ENCODE data around the gene SUN1. TPM values are rescaled to one million over a fixed set of nuclear protein-coding genes. Genes with fewer than 3 reads are reported as not detected.
A peak's percentile ranks its signal among the peaks of the same experiment; 100 is the strongest.

Gene SUN1
- total and polyA plus RNA-seq, 4 donors = 24.8 to 162 (median 40.1) TPM

- Histone ChIP-seq H3K4me1 (ENCODE audit: control insufficient read depth in 4 of 4, insufficient read depth in 4 of 4, low read length in 3 of 4) (no peaks in the 10 kb centered on the region), H3K27me3 (ENCODE audit: control insufficient read depth in 4 of 4, insufficient read depth in 4 of 4, low read length in 3 of 4) (no peaks in the 10 kb centered on the region), H3K4me3 (ENCODE audit: low read depth in 1 of 3, low read length in 3 of 3) (no peak overlapping the region), H3K27ac (ENCODE audit: low read depth in 1 of 2, low read length in 2 of 2) (no peak overlapping the region), H3K36me3 (ENCODE audit: control insufficient read depth in 4 of 4, insufficient read depth in 3 of 4, low read depth in 1 of 4, low read length in 3 of 4) (peaks cover 2 to 13% (median 8%) of the 10 kb centered on the region in 4 donors), H3K9me3 (ENCODE audit: control insufficient read depth in 4 of 4, low read length in 3 of 4) (no peaks in the 10 kb centered on the region), H3K9ac (ENCODE audit: low read depth in 1 of 2, low read length in 2 of 2) (no peak overlapping the region)
- TF ChIP-seq ZBTB33 (IDR thresholded peaks at IDR 0.05) = no peak
- TF ChIP-seq EGR1 (IDR thresholded peaks at IDR 0.05; ENCODE audit: low read depth in 2 of 2) = no peak
- TF ChIP-seq HNF4G (IDR thresholded peaks at IDR 0.05) = no peak
- no peak for TF ChIP-seq CTCF (IDR thresholded peaks at IDR 0.05; ENCODE audit: low read depth, low read length, missing input control)
- 96% methylated on average over 10 of the region's 10 CpGs for WGBS
- DNase-seq (ENCODE audit: low spot score) = no peak
Measured at GRCh38 chr7:785416-785815, 46.9 kb upstream of the SUN1 start.

DNA sequence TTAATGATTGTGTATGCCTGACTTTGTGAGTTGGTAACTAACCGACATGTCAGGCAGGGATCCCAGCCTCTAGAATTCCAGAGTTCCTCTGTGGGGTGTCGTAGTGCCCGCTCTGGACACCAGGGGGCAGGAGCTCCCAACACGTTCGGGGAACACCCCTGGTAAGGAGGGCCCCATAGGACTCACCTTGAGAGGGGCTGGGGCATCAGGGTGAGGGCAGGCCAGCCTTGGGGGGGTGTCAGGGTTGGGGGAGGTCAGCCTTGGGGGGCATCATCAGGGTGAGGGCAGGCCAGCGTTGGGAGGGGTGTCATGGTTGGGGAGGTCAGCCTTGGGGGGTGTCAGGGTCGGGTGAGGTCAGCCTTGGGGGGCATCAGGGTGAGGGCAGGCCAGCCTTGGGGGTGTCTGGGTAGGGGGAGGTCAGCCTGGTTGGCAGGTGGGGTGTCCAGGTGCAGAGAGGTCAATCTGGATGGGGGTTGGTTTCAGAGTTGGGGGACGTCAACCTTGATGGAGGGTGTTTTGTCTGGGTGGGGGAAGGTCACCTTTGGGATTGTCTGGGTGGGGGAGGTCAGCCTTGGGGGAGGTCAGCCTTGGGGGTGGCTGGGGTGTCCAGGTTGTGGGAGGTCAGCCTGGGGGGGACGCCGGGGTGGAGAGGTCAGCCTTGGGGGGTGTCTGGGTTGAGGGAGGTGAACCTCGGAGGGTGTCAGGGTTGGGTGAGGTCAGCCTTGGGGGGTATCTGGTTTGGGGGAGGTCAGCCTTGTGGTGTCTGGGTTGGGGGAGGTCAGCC is 45.6 kb upstream of the SUN1 start:
- TF ChIP-seq RAD21 (IDR thresholded peaks at IDR 0.05) (peak; percentile 89 to 96), ZBTB33 (IDR thresholded peaks at IDR 0.05) (no peak), ATF3 (IDR thresholded peaks at IDR 0.05) (no peak), YY1 (IDR thresholded peaks at IDR 0.05) (no peak), CTCF (IDR thresholded peaks at IDR 0.05; ENCODE audit: low read depth, low read length, missing input control) (peak; percentile 89), NR2F2 (IDR thresholded peaks at IDR 0.05) (no peak)
- TF ChIP-seq, protein P1, sequence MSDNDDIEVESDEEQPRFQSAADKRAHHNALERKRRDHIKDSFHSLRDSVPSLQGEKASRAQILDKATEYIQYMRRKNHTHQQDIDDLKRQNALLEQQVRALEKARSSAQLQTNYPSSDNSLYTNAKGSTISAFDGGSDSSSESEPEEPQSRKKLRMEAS (IDR thresholded peaks at IDR 0.05) = no peak
- Histone ChIP-seq H3K27ac (ENCODE audit: low read depth in 1 of 2, low read length in 2 of 2) (no peak overlapping the region), H3K36me3 (ENCODE audit: control insufficient read depth in 4 of 4, insufficient read depth in 3 of 4, low read depth in 1 of 4, low read length in 3 of 4) (peaks cover 0 to 11% (median 6%) of the 10 kb centered on the region in 4 donors), H3K27me3 (ENCODE audit: control insufficient read depth in 4 of 4, insufficient read depth in 4 of 4, low read length in 3 of 4) (no peaks in the 10 kb centered on the region), H3K9me3 (ENCODE audit: control insufficient read depth in 4 of 4, low read length in 3 of 4) (no peaks in the 10 kb centered on the region), H3K4me1 (ENCODE audit: control insufficient read depth in 4 of 4, insufficient read depth in 4 of 4, low read length in 3 of 4) (no peaks in the 10 kb centered on the region), H3K9ac (ENCODE audit: low read depth in 1 of 2, low read length in 2 of 2) (no peak overlapping the region), H3K4me3 (ENCODE audit: low read depth in 1 of 3, low read length in 3 of 3) (no peak overlapping the region)
- peak; percentile 77 for DNase-seq (ENCODE audit: low spot score)
- WGBS = 54% methylated on average over 11 of the region's 11 CpGs
